ENCODE measurements around the gene RTTN. TPM values are rescaled to one million over a fixed set of nuclear protein-coding genes. Genes with fewer than 3 reads are reported as not detected.
A peak's percentile ranks its signal among the peaks of the same experiment; 100 is the strongest.

Gene RTTN
- total and polyA plus RNA-seq, 9 of the 15 experiments (the other 6 are each of a cell fraction or from before 2014, with no cell fraction given), result 3.1 to 18.3 (median 10.6) TPM

DNA sequence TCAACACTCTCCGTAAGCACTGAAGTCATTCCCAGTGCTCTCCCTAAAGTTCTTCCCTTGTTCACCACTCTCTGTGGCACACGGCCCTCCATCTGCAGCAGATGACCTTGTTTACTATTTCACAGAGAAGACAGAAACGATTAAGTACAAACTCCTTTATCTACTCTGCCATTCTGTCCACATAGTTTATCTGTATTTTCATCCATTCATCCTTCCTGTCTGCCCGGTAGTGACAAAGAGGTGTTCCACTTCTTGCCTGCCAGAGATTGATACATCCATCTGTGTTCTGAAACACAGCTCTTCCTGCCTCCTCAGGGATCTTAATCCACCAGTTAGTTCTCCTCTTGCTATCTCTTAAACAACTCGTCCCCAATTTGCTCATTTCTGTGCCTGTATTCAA lies 179.9 kb downstream of the RTTN start (continued):
- peak; percentile 100 for TF ChIP-seq TEAD4 (IDR thresholded peaks at IDR 0.05; ENCODE audit: low read length)
- TF ChIP-seq TEAD4 (CRISPR knock-in tag; IDR thresholded peaks at IDR 0.05; ENCODE audit: borderline replicate concordance), result no peak
- TF ChIP-seq ZNF324 (CRISPR knock-in tag; IDR thresholded peaks at IDR 0.05), result no peak
- peak; percentile 77; the same call in 1 of the 2 replicates for TF ChIP-seq SMARCC2 (IDR thresholded peaks at IDR 0.05; ENCODE audit: low read depth)
- TF ChIP-seq KLF16 (IDR thresholded peaks at IDR 0.05), result peak; percentile 91
- no peak for TF ChIP-seq ZBTB7A (IDR thresholded peaks at IDR 0.05; ENCODE audit: borderline replicate concordance, control insufficient read depth, low read depth, low read length)
- peak; percentile 66; the same call in 1 of the 2 replicates for TF ChIP-seq ZNF766 (CRISPR knock-in tag; conservative IDR thresholded peaks at IDR 0.05)
- TF ChIP-seq ZNF311 (CRISPR knock-in tag; IDR thresholded peaks at IDR 0.05), result 0 out of 2 replicates have a peak, but pooled peaks have one; percentile 41
- peak; percentile 59 for TF ChIP-seq CREM (IDR thresholded peaks at IDR 0.05; ENCODE audit: low read depth)
- TF ChIP-seq PML (IDR thresholded peaks at IDR 0.05; ENCODE audit: low read length), result peak; percentile 98
- TF ChIP-seq ZNF644 (tag; IDR thresholded peaks at IDR 0.05; ENCODE audit: low read depth), result peak; percentile 71; the same call in 1 of the 2 replicates
- no peak for TF ChIP-seq ELF2 (CRISPR knock-in tag; IDR thresholded peaks at IDR 0.05)
- TF ChIP-seq ZNF445 (CRISPR knock-in tag; IDR thresholded peaks at IDR 0.05; ENCODE audit: low read depth), result peak; percentile 61; the same call in 1 of the 2 replicates
- no peak for TF ChIP-seq SMARCA5 (IDR thresholded peaks at IDR 0.05)
- peak; percentile 97 for TF ChIP-seq SOX6 (IDR thresholded peaks at IDR 0.05)
- TF ChIP-seq MNT (conservative IDR thresholded peaks at IDR 0.05), result peak; percentile 36 to 61; a peak in 2 of 4 replicates
- TF ChIP-seq MITF (IDR thresholded peaks at IDR 0.05), result no peak
- TF ChIP-seq BCOR (IDR thresholded peaks at IDR 0.05), result peak; percentile 73
- TF ChIP-seq, protein P1, sequence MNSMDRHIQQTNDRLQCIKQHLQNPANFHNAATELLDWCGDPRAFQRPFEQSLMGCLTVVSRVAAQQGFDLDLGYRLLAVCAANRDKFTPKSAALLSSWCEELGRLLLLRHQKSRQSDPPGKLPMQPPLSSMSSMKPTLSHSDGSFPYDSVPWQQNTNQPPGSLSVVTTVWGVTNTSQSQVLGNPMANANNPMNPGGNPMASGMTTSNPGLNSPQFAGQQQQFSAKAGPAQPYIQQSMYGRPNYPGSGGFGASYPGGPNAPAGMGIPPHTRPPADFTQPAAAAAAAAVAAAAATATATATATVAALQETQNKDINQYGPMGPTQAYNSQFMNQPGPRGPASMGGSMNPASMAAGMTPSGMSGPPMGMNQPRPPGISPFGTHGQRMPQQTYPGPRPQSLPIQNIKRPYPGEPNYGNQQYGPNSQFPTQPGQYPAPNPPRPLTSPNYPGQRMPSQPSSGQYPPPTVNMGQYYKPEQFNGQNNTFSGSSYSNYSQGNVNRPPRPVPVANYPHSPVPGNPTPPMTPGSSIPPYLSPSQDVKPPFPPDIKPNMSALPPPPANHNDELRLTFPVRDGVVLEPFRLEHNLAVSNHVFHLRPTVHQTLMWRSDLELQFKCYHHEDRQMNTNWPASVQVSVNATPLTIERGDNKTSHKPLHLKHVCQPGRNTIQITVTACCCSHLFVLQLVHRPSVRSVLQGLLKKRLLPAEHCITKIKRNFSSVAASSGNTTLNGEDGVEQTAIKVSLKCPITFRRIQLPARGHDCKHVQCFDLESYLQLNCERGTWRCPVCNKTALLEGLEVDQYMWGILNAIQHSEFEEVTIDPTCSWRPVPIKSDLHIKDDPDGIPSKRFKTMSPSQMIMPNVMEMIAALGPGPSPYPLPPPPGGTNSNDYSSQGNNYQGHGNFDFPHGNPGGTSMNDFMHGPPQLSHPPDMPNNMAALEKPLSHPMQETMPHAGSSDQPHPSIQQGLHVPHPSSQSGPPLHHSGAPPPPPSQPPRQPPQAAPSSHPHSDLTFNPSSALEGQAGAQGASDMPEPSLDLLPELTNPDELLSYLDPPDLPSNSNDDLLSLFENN (IDR thresholded peaks at IDR 0.05; ENCODE audit: low read depth in 2 of 2, low read length in 2 of 2), result peak in 1 of 2 experiments; percentile 96; a peak in 2 of 4 replicates
- TF ChIP-seq, protein P2, sequence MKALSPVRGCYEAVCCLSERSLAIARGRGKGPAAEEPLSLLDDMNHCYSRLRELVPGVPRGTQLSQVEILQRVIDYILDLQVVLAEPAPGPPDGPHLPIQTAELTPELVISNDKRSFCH (CRISPR knock-in tag; IDR thresholded peaks at IDR 0.05), result no peak
- TF ChIP-seq, protein P2 (tag; IDR thresholded peaks at IDR 0.05), result peak; percentile 60
- no peak for TF ChIP-seq PHB (CRISPR knock-in tag; IDR thresholded peaks at IDR 0.05)
- no peak for TF ChIP-seq FIP1L1 (IDR thresholded peaks at IDR 0.05; ENCODE audit: low read depth, low read length, poor library complexity, severe bottlenecking)
- peak; percentile 96 for TF ChIP-seq HLTF (IDR thresholded peaks at IDR 0.05)
- TF ChIP-seq ESRRB (CRISPR knock-in tag; IDR thresholded peaks at IDR 0.05; ENCODE audit: borderline replicate concordance), result no peak
